Fibroblast of upper back skin (primary cell): ENCODE data around the gene BTBD2.
"Not testable (repeated sequence)": the region's sequence is repeated elsewhere in the genome, so short reads cannot be mapped to it uniquely, and the experiment has no call there.

Source experiments
- DNase-seq: peaks from one replicate; pipeline ENCODE4 v3.0.0-alpha.2; 2013

BTBD2 gene

DNA sequence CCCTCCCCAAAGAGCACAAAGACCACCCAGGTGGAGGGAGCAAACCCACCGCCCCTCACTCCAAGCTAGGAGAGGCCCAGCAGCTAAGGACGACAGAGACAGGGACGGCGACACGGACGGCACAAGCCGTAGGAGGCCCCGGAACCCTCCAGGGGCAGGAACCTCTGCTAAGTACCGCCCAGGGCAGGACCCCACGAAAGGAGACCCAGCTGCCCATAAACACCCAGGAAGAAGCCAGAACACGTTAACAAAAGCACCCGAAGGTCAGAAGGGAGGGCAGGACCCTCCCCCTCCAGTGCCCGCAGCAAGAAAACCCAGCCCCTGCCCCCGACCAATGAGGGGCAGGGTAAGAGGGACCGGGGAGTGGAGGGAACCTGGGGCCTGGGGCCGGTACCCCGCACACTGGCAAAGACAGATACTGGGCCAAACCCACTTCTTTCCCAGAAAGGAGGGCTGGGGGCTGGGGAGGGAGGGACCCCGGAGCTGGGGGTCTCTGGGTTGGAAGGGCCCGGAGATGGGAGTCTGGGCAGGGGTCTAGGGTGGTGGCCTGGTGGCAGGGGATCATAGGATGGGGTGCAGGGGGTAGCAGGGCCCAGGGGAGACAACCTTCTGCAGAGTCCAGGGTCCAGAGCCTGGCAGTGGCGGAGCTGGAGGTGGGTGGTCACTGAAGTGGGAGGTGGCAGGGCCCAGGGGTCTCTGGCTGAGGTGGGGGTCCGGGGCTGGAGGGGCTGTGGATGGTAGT is 2.4 kb downstream of the BTBD2 start:
- DNase-seq = no peak

DNA sequence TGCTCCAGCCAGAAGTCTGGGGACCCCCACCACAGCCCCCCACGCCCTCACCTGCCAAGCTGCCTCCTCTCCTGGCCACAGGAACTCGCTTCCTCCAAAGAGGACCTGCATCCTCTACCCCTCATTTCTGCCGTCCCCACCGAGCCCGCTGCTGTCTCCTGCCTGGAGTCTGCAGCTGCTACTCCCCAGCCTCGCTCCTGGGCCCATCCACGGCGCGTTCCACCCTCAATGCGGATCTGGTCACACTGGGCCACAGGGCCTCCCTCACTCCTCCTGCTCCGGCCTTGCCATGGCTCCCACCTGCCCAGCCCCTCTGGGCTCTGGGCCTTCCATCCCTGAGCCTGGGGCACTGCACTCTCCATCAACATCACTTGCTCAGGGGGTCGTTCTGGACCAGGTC is 4.3 kb downstream of the BTBD2 start:
- no peak for DNase-seq

DNA sequence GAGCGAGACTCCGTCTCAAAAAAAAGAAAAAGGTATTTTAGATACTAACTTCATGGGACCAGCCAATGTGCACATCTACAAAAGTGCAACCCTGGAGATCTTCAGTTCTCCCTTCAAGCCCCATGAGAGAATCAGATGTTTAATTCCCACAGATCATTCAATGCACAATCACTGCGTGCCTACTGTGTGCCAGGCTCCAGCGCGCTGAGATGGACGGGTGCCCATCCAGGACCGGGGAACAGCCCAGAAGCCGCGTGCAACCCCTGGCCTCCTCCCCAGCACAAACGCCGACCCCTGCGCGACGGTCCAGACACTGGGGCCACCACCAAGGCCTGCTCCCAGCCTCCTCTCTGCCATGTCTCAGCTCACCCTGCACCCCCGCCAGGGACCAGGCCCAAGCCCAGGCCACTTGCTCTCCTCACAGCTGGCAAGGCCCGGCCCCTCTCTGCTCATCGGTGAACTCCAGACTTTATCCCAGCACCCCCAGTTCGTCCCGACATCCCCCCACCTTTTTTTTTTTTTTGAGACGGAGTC is 5.3 kb downstream of the BTBD2 start:
- no peak for DNase-seq

DNA sequence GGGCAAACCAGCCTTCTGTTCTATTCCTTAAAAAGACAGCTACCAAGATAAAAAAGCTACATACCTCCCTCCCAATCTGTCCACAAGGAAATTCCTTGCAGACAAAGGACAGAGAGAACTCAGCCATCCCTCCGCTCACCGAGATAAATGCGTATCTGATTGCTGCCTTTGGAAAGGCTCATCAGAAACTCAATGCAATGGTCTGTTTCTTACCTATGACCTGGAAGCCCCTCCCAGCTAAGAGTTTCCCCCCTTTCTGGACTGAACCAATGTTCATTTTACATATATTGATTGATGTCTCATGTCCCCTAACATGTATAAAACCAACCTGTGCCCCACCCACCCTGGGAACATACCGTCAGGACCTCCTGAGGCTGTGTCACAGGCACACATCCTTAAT is 11.6 kb downstream of the BTBD2 start:
- DNase-seq = no peak

DNA sequence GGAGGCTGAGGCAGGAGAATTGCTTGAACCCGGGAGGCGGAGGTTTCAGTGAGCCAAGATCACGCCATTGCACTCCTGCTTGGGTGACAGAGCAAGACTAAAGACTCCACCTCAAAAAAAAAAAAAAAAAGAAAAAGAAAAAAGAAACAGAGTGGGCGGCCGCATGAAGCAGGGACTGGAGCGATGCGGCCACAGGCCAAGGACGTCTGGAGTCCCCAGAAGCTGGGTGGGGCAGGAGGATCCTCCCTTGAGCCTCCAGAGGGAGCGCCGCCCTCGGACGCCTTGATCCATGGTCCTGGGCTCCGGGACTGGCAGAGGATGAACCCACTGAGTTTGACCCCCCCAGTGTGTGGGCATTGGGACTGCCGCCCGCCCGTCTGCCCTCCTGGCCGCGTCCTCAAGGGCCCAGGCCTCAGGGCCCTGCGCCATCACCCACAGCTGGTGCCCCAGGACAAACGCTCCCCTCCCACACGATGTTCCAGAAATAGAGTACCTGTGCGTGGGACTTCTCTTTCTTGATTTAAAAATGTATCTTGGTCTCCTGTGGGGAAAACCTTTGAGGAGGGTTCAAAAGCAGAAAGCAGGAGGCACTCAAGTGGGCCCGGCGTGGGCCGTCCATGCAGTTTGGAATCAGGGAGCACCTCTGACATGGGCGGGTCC is 15.5 kb downstream of the BTBD2 start:
- DNase-seq = no peak

DNA sequence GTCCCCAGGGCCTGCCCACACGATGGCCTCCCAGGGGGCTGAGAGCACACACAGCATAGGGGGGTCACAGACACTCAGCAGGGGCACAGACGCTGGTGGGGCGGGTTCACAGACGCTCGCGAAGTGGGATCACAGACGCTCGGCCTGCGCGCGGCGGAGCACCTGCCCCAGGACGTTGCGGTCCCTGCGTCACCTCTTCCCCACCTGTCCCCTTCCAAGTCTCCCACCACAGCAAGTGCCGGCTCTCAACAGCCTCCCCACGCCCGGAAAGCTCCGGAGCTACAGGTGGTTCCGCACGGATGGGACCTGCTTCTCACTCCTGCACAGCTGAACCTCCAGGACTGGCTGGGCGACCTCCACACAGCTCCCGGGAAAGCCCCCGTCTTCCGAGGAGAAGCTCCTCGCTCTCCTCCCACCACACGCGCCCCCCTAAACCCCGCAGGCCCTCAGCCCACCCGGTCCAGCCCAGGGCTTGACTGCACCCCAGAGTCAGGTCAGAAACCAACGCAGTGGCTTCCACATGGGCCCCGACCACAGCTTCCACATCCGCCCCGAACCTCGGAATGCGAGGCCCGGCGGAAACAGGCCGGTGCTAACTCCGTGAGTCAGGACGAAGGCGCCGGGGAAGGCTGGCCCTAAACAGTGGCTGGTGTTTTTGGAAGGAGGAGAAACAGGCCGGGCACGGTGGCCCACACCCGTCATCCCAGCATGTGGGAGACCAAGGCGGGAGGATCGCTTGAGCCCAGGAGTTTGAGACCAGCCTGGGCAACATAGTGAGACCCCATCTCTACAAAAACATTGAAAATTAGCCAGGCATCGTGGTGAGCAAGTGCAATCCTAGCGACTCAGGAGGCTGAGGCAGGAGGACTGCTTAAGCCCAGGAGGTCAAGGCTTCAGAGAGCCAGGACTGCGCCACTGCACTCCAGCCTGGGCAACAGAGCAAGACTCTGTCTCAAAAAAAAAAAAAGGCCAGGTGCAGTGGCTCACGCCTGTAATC is 16.5 kb downstream of the BTBD2 start:
- DNase-seq = no peak

DNA sequence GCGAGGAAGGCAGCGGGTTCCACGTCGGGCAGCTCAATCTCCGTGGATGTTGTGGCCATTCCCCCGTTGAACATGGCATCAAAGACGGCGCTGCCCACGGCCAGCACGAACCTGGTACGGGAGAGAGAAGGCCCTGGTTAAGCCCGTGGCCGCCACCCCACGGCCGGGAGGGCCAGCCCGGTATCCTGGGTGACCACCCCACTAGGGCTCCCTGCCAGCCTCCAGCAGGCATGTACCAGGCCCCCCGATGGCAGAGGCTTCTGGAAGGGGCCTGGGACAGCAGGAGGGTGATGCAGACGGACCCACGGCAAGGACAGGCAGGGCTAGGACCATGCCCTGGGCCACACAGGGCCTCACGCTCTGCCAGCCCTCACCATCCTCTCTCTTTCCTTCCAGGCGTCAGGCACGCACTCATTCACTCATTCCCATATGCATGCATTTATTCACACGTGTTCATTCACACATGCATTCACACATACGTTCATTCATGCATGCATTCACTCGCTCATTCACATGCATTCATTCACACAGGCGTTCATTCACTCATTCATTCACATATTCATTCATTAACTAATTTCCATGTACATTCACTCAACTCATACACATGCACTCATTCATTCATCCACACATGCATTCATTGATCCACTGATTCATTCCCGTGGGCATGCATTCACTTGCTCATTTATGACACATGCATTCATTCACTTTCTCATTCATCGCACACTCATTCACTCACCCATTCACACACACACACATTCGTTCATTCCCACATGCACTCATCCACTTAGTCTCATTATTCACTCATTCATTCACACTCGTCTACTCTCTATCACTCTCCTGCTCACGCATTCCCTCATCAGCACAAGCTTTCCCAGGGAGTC is 17.9 kb downstream of the BTBD2 start:
- DNase-seq = no peak

DNA sequence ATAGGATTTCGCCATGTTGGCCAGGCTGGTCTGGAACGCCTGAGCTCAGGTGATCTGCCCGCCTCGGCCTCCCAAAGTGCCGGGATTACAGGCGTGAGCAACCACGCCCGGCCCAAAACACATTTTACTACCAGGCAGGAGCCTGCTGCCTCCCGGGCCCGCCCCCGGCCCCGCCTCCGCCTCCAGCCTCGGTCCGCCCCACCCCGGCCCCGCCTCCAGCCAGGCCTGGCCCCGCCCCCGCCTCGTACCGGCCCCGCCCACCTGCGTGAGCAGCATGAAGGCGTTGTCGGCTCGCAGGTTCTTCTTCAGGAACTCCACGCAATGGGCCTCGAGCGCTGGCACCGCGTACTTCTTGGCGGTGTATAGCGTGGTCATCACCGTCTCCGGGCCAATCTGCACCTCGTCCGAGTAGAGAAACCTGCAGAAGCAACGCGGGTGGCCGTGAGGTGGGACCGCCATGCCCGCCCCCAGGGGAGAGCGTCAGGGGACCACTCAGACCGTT is 22.7 kb downstream of the BTBD2 start:
- DNase-seq = no peak

DNA sequence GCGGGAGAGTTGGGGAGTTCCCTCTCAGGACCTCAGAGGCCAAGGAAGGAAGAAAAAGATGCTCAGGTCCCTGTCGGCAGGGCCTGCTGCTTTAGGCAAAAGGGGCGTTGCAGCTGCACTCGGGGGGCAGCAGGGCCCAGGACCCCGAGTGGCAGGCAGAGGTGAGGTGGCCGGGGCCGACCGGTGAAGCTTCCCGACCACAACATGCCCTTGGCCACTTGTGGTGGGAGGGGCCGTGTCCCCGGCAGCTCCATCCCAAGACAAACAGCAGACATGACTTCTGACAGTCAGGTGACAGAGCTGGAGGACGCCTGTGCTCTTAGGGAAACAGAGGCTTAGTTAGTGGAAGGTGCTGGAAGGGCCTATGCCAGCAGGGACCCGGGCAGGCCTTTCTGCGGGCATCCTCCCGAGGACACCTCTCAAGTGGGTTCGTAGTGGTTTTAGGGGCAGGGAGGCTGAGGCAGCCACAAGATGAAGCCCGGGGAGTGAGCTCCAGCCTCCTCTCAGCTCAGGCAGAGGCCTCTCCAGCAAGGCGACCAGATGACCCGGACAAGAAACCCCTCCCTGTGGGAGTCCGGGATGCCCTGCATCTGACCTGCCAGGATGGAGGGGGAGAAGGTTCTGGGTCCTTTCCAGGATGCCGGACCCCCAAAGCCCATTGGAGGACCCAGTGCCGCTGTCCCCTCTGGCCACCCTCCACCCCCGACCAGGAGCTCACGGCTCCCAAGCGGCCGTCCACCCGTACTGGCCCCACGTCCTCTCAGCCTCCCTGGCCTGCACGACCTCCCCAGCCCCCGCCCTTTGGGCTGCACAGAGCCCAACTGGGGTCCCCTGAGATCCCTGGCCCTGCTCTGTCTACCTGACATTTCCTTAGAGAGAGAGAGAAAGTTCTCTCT is 24.2 kb downstream of the BTBD2 start:
- no peak for DNase-seq

DNA sequence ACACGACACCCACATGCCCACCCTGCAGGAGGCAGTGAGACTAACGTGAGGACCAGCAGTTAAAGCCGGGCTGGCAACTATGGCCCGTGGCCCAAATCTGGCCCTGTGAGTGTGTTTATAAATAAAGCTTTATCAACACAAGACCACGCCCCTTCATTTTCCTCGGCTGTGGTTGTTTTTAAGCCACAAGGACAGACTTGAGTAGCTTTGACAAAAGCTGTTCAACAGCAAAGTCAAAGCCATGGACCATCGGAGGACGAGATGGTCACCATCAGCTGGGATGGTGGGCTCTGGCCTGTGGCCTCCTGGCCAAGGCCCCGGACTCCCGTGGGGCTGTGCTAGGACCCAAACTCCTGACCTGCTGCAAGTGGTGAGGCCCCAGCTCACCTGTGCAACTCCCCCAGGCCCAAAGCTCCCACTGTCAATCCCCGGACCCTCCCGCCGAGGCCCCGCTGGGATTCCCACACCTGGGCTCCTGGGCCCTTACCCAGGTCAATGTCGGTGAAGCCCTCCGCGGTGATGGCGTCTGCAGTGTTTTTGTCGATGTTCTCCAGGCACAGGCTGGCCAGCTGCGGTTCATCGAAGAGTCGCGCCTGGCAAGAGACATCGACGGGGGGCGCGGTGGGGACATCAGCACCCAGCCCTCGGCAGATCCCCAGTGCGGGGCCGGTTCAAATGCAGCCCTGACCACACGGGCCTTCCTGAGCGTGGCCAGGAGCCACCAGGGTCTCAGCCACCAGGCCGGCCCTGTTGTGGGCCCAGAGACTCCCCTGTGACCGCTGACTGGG is 25.1 kb downstream of the BTBD2 start:
- DNase-seq = no peak

DNA sequence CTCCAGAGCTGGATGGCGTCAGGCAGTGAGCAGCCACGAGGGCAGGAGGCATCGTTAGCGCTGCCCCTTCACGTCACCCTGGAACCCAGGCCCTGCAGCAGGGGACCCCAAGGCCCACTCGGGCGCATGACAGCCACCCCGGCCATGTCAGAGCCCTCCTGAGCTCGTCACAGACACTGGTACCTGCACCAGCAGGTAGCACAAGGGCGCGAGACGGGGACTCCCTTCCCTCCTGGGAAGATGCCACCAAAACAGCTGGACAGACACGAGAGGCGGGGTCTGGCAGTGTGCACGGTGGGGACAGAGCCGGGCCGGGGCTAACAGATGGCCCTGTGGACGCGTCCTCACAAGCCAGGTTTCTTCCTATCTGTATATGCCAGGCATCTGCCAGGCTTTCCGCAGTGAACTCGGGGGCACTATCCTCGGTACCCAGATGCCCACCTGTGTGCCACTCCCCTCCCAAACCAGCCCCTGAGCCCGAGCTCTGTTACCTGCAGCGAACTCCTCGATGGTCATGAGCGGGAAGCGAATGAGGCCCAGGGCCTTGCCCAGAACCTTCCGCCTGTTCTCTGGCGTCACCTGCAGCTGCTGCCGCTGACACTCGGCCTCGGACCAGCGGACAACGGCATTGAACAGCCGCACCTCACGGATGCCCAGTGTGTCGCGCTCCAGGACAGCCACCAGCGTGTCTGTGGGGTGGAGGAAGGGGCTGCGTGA is 25.8 kb downstream of the BTBD2 start:
- DNase-seq = no peak

DNA sequence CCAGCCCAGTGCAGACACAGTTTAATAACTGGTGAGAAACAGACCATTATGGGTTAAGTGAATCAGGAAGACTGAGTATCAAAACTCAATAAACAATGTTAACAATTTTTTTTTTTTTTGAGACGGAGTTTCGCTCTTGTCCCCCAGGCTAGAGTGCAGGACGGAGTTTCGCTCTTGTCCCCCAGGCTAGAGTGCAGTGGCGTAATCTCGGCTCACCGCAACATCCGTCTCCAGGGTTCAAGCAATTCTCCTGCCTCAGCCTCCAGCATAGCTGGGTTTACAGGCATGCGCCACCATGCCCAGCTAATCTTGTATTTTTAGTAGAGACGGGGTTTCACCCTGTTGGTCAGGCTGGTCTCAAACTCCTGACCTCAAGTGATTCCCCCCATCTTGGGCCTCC is 27.1 kb downstream of the BTBD2 start:
- DNase-seq = not testable (repeated sequence)

DNA sequence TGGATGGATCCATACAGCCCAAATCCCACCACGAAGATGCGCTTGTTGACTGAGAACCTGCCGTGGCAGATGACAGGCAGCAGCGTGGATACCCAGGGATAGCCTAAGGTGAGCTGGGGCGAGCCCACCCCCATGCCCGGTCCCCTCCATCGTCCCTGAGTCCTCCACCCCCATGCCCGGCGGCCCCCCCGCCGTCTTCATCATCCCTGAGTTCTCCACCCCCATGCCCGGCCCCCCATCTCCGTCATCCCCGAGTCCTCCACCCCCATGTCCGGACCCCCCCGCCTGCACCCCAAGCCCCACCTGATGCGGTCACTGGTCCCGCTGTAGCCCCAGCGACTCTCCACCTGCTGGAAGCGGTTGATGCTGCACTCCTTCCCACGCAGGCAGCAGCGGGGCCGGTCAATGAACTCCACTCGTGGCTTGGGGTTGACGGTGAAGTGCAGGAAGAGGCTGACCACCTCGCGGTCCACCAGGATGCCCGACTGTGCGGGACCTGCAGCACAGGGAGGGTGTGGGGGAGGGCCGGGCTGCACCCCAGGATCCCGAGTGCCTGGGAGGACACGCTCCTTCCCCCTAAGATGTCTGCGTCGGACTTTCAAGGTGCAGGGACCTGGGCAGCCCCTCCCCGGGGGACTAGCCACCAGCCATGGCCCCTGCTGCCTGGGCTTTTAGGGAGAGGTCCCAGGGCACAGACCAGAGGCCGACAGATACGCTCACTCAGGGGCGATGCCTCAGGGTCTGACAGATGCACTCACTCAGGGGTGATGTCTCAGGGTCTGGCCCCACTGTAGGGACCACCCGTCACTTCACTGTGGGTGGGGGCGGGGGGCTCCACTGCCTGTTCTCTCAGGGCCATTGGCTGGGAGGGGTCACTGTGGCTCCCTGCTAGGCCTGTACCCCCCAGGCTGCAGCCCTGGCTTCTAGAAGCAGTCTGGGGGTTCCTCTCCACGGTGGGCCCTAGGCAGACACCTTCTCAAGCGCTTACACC is 28.0 kb downstream of the BTBD2 start:
- no peak for DNase-seq

DNA sequence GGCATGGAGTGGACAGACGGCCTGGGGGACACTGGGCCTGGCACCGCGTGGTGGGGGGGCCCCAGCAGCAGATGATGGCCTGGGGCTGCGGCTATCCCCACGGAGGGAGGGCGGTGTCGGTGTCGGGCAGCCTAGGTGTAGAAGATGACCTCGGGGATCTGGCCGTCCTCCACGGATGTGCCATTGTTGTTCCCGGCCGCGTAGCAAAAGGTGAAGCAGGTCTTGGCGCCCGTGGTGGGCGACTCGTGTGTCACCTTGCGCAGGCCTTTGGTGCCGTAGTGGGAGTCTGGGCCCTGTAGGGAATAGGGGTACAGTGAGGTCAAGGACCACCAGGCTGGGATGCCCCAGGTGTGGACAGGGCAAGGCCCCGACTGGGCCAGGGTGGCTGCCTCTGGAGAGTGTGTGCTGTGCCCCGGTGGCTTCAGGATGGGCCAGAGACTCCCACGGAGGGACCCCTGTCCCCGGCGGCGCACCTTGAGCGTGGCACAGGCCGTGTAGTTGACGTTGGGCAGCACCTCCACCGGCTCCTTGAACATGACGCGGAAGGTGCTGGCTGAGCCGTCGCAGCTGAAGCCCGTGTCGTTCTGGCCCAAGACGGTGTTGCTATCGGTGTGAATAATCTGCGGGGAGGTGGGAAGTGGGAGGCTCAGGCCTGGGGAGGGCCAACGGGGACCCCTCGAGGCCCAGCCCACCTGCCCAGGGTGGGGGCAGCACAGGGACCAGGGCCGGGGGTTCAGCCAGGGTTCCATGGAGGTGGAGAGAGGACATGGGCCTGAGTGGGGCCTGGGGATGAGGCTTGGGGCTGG is 29.0 kb downstream of the BTBD2 start:
- DNase-seq = no peak

DNA sequence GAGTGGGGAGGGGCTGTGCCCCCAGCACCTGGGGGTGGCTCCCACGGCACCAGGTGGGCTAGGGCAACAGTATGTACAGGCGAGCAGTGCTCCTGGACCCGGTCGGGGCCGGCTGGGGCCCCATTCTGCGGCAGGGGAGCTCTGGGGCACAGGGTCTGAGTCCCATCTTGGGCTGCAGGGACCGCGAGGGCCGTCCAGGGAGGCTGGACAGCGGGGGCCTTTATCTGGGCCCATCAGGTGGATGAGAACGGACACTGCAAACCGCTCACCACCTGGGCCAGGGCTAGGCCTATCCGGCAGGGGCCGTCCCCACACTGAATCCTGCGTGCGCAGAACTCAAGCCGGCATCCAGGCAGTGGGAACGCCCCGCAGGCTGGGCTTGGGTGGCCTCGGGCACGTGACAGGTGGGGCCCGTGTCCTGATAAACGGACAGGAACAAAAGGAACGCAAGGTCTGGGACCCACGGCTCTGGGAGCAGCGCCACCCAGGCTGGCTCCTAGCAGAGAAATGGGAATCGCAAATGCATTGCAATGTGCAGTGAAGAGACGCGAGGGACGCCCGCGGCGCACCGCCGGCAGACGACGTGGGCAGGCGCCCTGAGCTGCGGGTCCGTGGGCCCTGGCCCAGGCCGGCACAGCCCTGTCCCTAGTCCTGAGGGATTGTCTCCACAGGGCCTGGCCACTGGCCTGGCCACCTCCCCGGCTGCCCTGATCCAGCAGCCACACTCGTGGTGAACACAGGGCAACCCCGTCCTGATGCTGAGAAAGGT is 29.7 kb downstream of the BTBD2 start:
- DNase-seq = no peak

DNA sequence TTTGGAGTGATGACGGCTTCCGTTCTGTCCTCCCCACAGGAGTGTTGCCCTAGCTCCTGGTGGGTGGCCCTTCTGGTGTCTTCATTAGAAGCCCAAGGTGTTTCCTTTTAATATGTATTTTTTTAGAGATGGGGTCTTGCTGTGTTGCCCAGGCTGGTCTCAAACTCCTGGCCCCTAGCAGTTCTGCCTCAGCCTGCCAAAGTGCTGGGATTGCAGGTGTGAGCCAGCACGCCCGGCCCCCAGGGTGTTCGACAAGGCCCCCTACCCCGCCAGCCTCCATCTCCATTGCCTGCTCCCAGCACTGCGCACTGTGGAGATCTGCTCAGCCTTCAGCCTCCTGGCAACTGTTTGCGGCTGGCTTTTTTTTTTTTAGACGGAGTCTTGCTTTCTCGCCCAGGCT is 31.2 kb downstream of the BTBD2 start:
- no peak for DNase-seq
